OCI-LY7 (cell line): Measurements from ENCODE around the gene CCDC92B. TPM values are rescaled to one million over a fixed set of nuclear protein-coding genes. Genes with fewer than 3 reads are reported as not detected.

Experiments
- Bru-seq: library from RNA; stranded (reverse); fragments of 400-500 nt; gene quantifications from one replicate; lab custom pipeline; 2021; lab: Mats Ljungman, UMichigan
- BruChase-seq, 2 experiments: library from RNA; stranded (reverse); fragments of 400-500 nt; gene quantifications; one replicate each; lab custom pipeline; 2021; lab: Mats Ljungman, UMichigan
- BruUV-seq: library from RNA; stranded (reverse); fragments of 400-500 nt; replicated peaks from 2 replicates; lab custom pipeline; 2021; lab: Mats Ljungman, UMichigan
- CTCF ChIA-PET: fragments of 300-600 bp; sonication (Branson Sonifier 250); formaldehyde crosslinking; loops from one replicate; lab custom pipeline; 2022; ENCODE audit warnings: antibody characterized with exemption; ENCODE audit not compliant: unreplicated experiment; lab: Charles Lee
- POLR2A ChIA-PET: fragments of 300-600 bp; sonication (Branson Sonifier 250); formaldehyde crosslinking; loops from one replicate; lab custom pipeline; 2022; ENCODE audit warnings: antibody characterized with exemption; lab: Charles Lee
- DNase-seq: peaks from one replicate; pipeline ENCODE4 v3.0.0-alpha.2; 2015; ENCODE audit warnings: low spot score
- H2AFZ ChIP-seq: fragments of 200-600 bp; sonication (generic), shearing (Covaris generic); 2 replicates; pipeline ENCODE4 v1.6.1; 2014; ENCODE audit warnings: mild to moderate bottlenecking, antibody characterized with exemption, low read length, moderate library complexity
- H3K27ac ChIP-seq: fragments of 200-600 bp; sonication (generic); 2 replicates; pipeline ENCODE4 v1.5.1; 2014; ENCODE audit warnings: mixed run types, low read depth, mild to moderate bottlenecking, moderate library complexity, low read length, inconsistent platforms; ENCODE audit not compliant: poor library complexity, severe bottlenecking
- H3K36me3 ChIP-seq: fragments of 200-600 bp; sonication (generic); 2 replicates; pipeline ENCODE4 v1.6.1; 2014; ENCODE audit warnings: mild to moderate bottlenecking, antibody characterized with exemption, low read length, moderate library complexity, mixed read lengths; ENCODE audit not compliant: insufficient read depth
- H3K4me1 ChIP-seq: fragments of 200-600 bp; sonication (generic); 2 replicates; pipeline ENCODE4 v1.5.1; 2014; ENCODE audit warnings: mild to moderate bottlenecking, low read length; ENCODE audit not compliant: insufficient read depth, poor library complexity, severe bottlenecking
- H3K4me2 ChIP-seq: fragments of 200-600 bp; sonication (generic); 2 replicates; pipeline ENCODE4 v1.6.1; 2014; ENCODE audit warnings: mild to moderate bottlenecking, low read length
- H3K4me3 ChIP-seq: fragments of 200-600 bp; sonication (generic); 2 replicates; pipeline ENCODE4 v1.5.1; 2014; ENCODE audit warnings: mild to moderate bottlenecking, low read depth, low read length; ENCODE audit not compliant: poor library complexity, severe bottlenecking
- H3K79me2 ChIP-seq: fragments of 200-600 bp; sonication (generic); 2 replicates; pipeline ENCODE4 v1.6.1; 2016; ENCODE audit warnings: low read depth, mild to moderate bottlenecking, low read length, moderate library complexity, mixed read lengths; ENCODE audit not compliant: insufficient read depth
- H3K9me2 ChIP-seq: fragments of 200-600 bp; sonication (generic); 2 replicates; pipeline ENCODE4 v1.6.1; 2016; ENCODE audit warnings: mild to moderate bottlenecking, low read length, mixed read lengths; ENCODE audit not compliant: insufficient read depth
- H3K9me3 ChIP-seq: fragments of 200-600 bp; sonication (generic); 2 replicates; pipeline ENCODE4 v1.6.1; 2014; ENCODE audit warnings: mild to moderate bottlenecking, mixed run types, low read length, mixed read lengths
- H4K20me1 ChIP-seq: fragments of 200-600 bp; sonication (generic); 2 replicates; pipeline ENCODE4 v1.6.1; 2014; ENCODE audit warnings: mild to moderate bottlenecking, antibody characterized with exemption, low read length, moderate library complexity, mixed read lengths; ENCODE audit not compliant: insufficient read depth
- CTCF ChIP-seq: fragments of 200-600 bp; sonication (generic); conservative IDR thresholded peaks from 2 replicates; pipeline ENCODE4 v1.5.1; 2014; ENCODE audit warnings: mild to moderate bottlenecking, antibody characterized with exemption, low read length, moderate library complexity, mixed read lengths
- EZH2phosphoT487 ChIP-seq: fragments of 200-600 bp; sonication (generic); IDR thresholded peaks from 2 replicates; pipeline ENCODE4 v1.6.1; 2018; ENCODE audit warnings: low read depth, borderline replicate concordance, mild to moderate bottlenecking, mixed run types, antibody characterized with exemption, low read length, moderate library complexity, mixed read lengths
- intact Hi-C: fragments of 100-400 bp; cut with micrococcal nuclease; formaldehyde crosslinking; loops from one replicate; pipeline ENCODE4 v1.10.0; 2022; ENCODE audit not compliant: unreplicated experiment
- long read RNA-seq: library from polyadenylated mRNA; stranded (forward); transcript quantifications from one replicate; pipeline ENCODE4 v2.0.0, GENCODE V29; 2022
- total RNA-seq, 2 experiments: library from RNA; depleted of rRNA in 1 of 2; stranded (reverse); fragments of >200 nt in 1 of 2; shearing (Covaris generic) in 1 of 2; gene quantifications; 2 replicates each; pipeline ENCODE4 v1.2.3, GENCODE V29; 2014 to 2022

Gene CCDC92B
- total RNA-seq (2014; rRNA removed; shearing (Covaris generic)) = not detected in 2 replicates
- not detected in 2 replicates for total RNA-seq (2022)
- not detected for Bru-seq, nascent RNA
- BruChase-seq, experiment 1, labeled RNA remaining after a 6-hour chase = not detected
- BruChase-seq, experiment 2, labeled RNA remaining after a 2-hour chase = not detected
- long read RNA-seq = 0 reads

- TF ChIP-seq CTCF (no peak), EZH2phosphoT487 (no peak)
- H3K79me2 ChIP-seq = no peaks in the 10 kb centered on the region
- no peak for DNase-seq
- ChIA-PET POLR2A (no interaction called here), CTCF (no interaction called here)
- H2AFZ ChIP-seq = no peak within 1 kb of the TSS
- no peak within 1 kb of the TSS for H3K4me3 ChIP-seq
- no peaks in the 10 kb centered on the region for H3K4me1 ChIP-seq
- H3K9me3 ChIP-seq = no peaks in the 10 kb centered on the region
- intact Hi-C loops = no loop called here
- H4K20me1 ChIP-seq = no peaks in the 10 kb centered on the region
- no peak within 1 kb of the TSS for H3K4me2 ChIP-seq
- no TSS peak for BruUV-seq
- no peaks in the 10 kb centered on the region for H3K9me2 ChIP-seq
- no peaks in the 10 kb centered on the region for H3K36me3 ChIP-seq
- no peak within 1 kb of the TSS for H3K27ac ChIP-seq
These were observed at the start of gene CCDC92B for GRCh38 chr17:2749058-2749783. Gene CCDC92B, minus strand, starts transcription at chr17:2749652. Its CDS starts 14,507 bp downstream, at chr17:2735145.

GRCh38 chr17:2798678-2799077 is 49.2 kb upstream of the CCDC92B start:
- POLR2A ChIA-PET = no interaction called here
- CTCF ChIA-PET = no interaction called here
- no peaks in the 10 kb centered on the region for H4K20me1 ChIP-seq
- no peaks in the 10 kb centered on the region for H3K79me2 ChIP-seq
- H2AFZ ChIP-seq = no peak overlapping the region
- no peaks in the 10 kb centered on the region for H3K9me3 ChIP-seq
- H3K4me1 ChIP-seq = peaks cover 5% of the 10 kb centered on the region
- H3K4me2 ChIP-seq = no peak overlapping the region
- TF ChIP-seq EZH2phosphoT487 = no peak
- no peak for TF ChIP-seq CTCF
- no peaks in the 10 kb centered on the region for H3K9me2 ChIP-seq
- H3K36me3 ChIP-seq = no peaks in the 10 kb centered on the region
- intact Hi-C loops = no loop called here
- no TSS peak for BruUV-seq
- H3K4me3 ChIP-seq = no peak overlapping the region
- no peak overlapping the region for H3K27ac ChIP-seq
- no peak for DNase-seq

DNA sequence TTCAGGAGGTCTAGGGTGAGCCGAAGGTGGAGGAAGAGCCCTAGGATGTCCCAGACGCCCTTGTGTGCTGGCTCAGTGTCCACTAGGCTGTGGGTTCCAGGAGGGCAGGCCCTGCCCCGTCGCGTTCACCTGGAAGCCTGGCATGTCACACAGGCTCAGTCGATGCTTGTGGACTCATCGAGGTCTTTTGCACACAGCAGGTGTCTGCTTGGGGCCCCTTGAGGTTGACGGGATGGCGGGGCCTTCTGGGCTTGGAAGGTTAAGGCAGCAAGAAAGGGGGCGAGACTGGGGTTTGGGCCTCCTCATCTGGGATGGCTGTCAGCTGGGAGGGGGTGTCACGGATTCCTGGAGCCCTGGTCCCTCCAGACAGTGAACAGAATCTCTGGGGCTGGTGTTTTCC is 48.7 kb upstream of the CCDC92B start:
- CTCF ChIA-PET = no interaction called here
- intact Hi-C loops = no loop called here
- POLR2A ChIA-PET = no interaction called here
- Histone ChIP-seq H3K79me2 (no peaks in the 10 kb centered on the region), H3K4me3 (no peak overlapping the region), H3K4me1 (peaks cover 5% of the 10 kb centered on the region), H3K9me3 (no peaks in the 10 kb centered on the region), H3K27ac (no peak overlapping the region), H4K20me1 (no peaks in the 10 kb centered on the region), H3K9me2 (no peaks in the 10 kb centered on the region), H3K4me2 (no peak overlapping the region), H3K36me3 (no peaks in the 10 kb centered on the region), H2AFZ (no peak overlapping the region)
- no peak for TF ChIP-seq EZH2phosphoT487
- TF ChIP-seq CTCF = no peak
- no TSS peak for BruUV-seq
- DNase-seq = no peak
